Subcutaneous abdominal adipose tissue (tissue), 5 donors: ENCODE results near the gene ZNF716.

ENCODE experiments used
- H3K27ac ChIP-seq: one replicate; pipeline ENCODE4 v1.7.0; 2013; ENCODE audit warnings: low read depth, mild to moderate bottlenecking, inconsistent platforms, low read length, moderate library complexity
- H3K27me3 ChIP-seq, 5 donors: one replicate each; pipeline ENCODE4 v1.7.0; 2013; ENCODE audit warnings: low read length in 5 of 5, inconsistent platforms in 1 of 5; ENCODE audit not compliant: control insufficient read depth in 5 of 5, insufficient read depth in 4 of 5
- H3K36me3 ChIP-seq, 5 donors: one replicate each; pipeline ENCODE4 v1.7.0; 2013; ENCODE audit warnings: low read length in 5 of 5; ENCODE audit not compliant: control insufficient read depth in 5 of 5, insufficient read depth in 5 of 5
- H3K4me1 ChIP-seq, 5 donors: one replicate each; pipeline ENCODE4 v1.7.0; 2013; ENCODE audit warnings: low read length in 5 of 5, mild to moderate bottlenecking in 3 of 5, moderate library complexity in 1 of 5; ENCODE audit not compliant: control insufficient read depth in 5 of 5, insufficient read depth in 5 of 5
- H3K4me3 ChIP-seq, 5 donors: one replicate each; pipeline ENCODE4 v1.7.0; 2013; ENCODE audit warnings: low read length in 5 of 5, low read depth in 1 of 5
- H3K9ac ChIP-seq, 5 donors: one replicate each; pipeline ENCODE4 v1.7.0; 2013; ENCODE audit warnings: low read length in 5 of 5, mild to moderate bottlenecking in 4 of 5, moderate library complexity in 3 of 5
- H3K9me3 ChIP-seq, 5 donors: one replicate each; pipeline ENCODE4 v1.7.0; 2013; ENCODE audit warnings: low read length in 5 of 5; ENCODE audit not compliant: control insufficient read depth in 5 of 5
- donor health status: healthy.
- donor health status: healthy.
- donor health status: healthy.
- donor health status: healthy.
- donor health status: healthy.

ZNF716 gene

GRCh38 chr7:57413529-57414398 is 36.2 kb upstream of the ZNF716 start:
- peaks cover 0 to 52% (median 18%) of the 10 kb centered on the region in 5 donors for H3K9me3 ChIP-seq
- H3K9ac ChIP-seq, result no peak overlapping the region
- H3K4me3 ChIP-seq, result no peak overlapping the region
- H3K36me3 ChIP-seq, result no peaks in the 10 kb centered on the region
- H3K27ac ChIP-seq, result no peak overlapping the region
- H3K4me1 ChIP-seq, result no peaks in the 10 kb centered on the region
- no peaks in the 10 kb centered on the region for H3K27me3 ChIP-seq

- Histone ChIP-seq H3K9me3 (peaks cover 0 to 50% (median 18%) of the 10 kb centered on the region in 5 donors), H3K4me1 (no peaks in the 10 kb centered on the region), H3K4me3 (no peak overlapping the region), H3K27me3 (no peaks in the 10 kb centered on the region), H3K36me3 (no peaks in the 10 kb centered on the region), H3K27ac (no peak overlapping the region), H3K9ac (no peak overlapping the region)
These were observed 35.6 kb upstream of the ZNF716 start for GRCh38 chr7:57414415-57414814.

GRCh38 chr7:57414852-57415251 is 35.1 kb upstream of the ZNF716 start:
- Histone ChIP-seq H3K9me3 (peaks cover 0 to 48% (median 18%) of the 10 kb centered on the region in 5 donors), H3K27me3 (no peaks in the 10 kb centered on the region)

GRCh38 chr7:57415326-57415725 is 34.7 kb upstream of the ZNF716 start:
- Histone ChIP-seq H3K27me3 (no peaks in the 10 kb centered on the region), H3K4me3 (no peak overlapping the region), H3K9ac (no peak overlapping the region), H3K9me3 (peaks cover 0 to 48% (median 18%) of the 10 kb centered on the region in 5 donors), H3K36me3 (no peaks in the 10 kb centered on the region), H3K27ac (no peak overlapping the region), H3K4me1 (no peaks in the 10 kb centered on the region)

More at GRCh38 chr7:57414852-57415251, 35.1 kb upstream of the ZNF716 start:
- Histone ChIP-seq H3K9ac (no peak overlapping the region), H3K4me1 (no peaks in the 10 kb centered on the region), H3K27ac (no peak overlapping the region), H3K36me3 (no peaks in the 10 kb centered on the region), H3K4me3 (no peak overlapping the region)

GRCh38 chr7:57415730-57416129 is 34.2 kb upstream of the ZNF716 start:
- Histone ChIP-seq H3K4me3 (no peak overlapping the region), H3K9me3 (peaks cover 0 to 48% (median 18%) of the 10 kb centered on the region in 5 donors), H3K36me3 (no peaks in the 10 kb centered on the region), H3K9ac (no peak overlapping the region), H3K27ac (no peak overlapping the region), H3K4me1 (no peaks in the 10 kb centered on the region), H3K27me3 (no peaks in the 10 kb centered on the region)

- Histone ChIP-seq H3K4me1 (no peaks in the 10 kb centered on the region), H3K9me3 (peaks cover 0 to 41% (median 18%) of the 10 kb centered on the region in 5 donors), H3K4me3 (no peak overlapping the region), H3K27me3 (no peaks in the 10 kb centered on the region), H3K27ac (no peak overlapping the region), H3K36me3 (no peaks in the 10 kb centered on the region), H3K9ac (no peak overlapping the region)
These were observed 33.2 kb upstream of the ZNF716 start for GRCh38 chr7:57416601-57417358.

GRCh38 chr7:57417736-57418135 is 32.2 kb upstream of the ZNF716 start:
- Histone ChIP-seq H3K4me3 (no peak overlapping the region), H3K4me1 (no peaks in the 10 kb centered on the region), H3K36me3 (no peaks in the 10 kb centered on the region), H3K27me3 (no peaks in the 10 kb centered on the region), H3K9ac (no peak overlapping the region), H3K27ac (no peak overlapping the region), H3K9me3 (peaks cover 0 to 32% (median 11%) of the 10 kb centered on the region in 5 donors)

- peaks cover 0 to 9% (median 3%) of the 10 kb centered on the region in 5 donors for H3K9me3 ChIP-seq
- no peak overlapping the region for H3K27ac ChIP-seq
- no peaks in the 10 kb centered on the region for H3K4me1 ChIP-seq
- no peak overlapping the region for H3K9ac ChIP-seq
- H3K27me3 ChIP-seq, result peaks cover 0 to 4% (median 0%) of the 10 kb centered on the region in 5 donors
- no peaks in the 10 kb centered on the region for H3K36me3 ChIP-seq
- H3K4me3 ChIP-seq, result no peak overlapping the region
These were observed 26.2 kb upstream of the ZNF716 start for GRCh38 chr7:57423768-57424167.

GRCh38 chr7:57424515-57425238 is 25.3 kb upstream of the ZNF716 start:
- Histone ChIP-seq H3K4me1 (no peaks in the 10 kb centered on the region), H3K4me3 (no peak overlapping the region), H3K9ac (no peak overlapping the region)

More at GRCh38 chr7:57424515-57425238, 25.3 kb upstream of the ZNF716 start:
- no peaks in the 10 kb centered on the region for H3K36me3 ChIP-seq
- H3K27ac ChIP-seq, result no peak overlapping the region
- peaks cover 0 to 9% (median 3%) of the 10 kb centered on the region in 5 donors for H3K9me3 ChIP-seq
- peaks cover 0 to 4% (median 0%) of the 10 kb centered on the region in 5 donors for H3K27me3 ChIP-seq
